CD4-positive, alpha-beta T cell treated with Interleukin-15 for 1 hour (primary cell): Measurements from ENCODE around the gene TFDP3.

Source experiments
- DNase-seq: peaks from one replicate; pipeline ENCODE4 v3.0.0-alpha.2; 2020

The TFDP3 gene

GRCh38 chrX:133185119-133185518, 33.0 kb downstream of the TFDP3 start:
- DNase-seq = no peak

GRCh38 chrX:133183806-133184205, 34.3 kb downstream of the TFDP3 start:
- no peak for DNase-seq

GRCh38 chrX:133179500-133179899, 38.7 kb downstream of the TFDP3 start:
- DNase-seq = no peak

- DNase-seq = no peak
Measured at GRCh38 chrX:133177202-133177601, 41.0 kb downstream of the TFDP3 start.

- no peak for DNase-seq
Measured at GRCh38 chrX:133175605-133176004, 42.5 kb downstream of the TFDP3 start.

- no peak for DNase-seq
Measured at GRCh38 chrX:133175162-133175561, 43.0 kb downstream of the TFDP3 start.

- DNase-seq = no peak
Measured at GRCh38 chrX:133171962-133172708, 46.0 kb downstream of the TFDP3 start.
